Nephron progenitor cell (in vitro differentiated cells): ENCODE measurements around the gene KCNA5.
A peak's percentile ranks its signal among the peaks of the same experiment; 100 is the strongest.

Experiments used
- DNase-seq: peaks from one replicate; pipeline ENCODE4 v3.0.0; 2021
- H3K27ac Mint-ChIP-seq: 2 replicates; pipeline ENCODE4 v1.8.0; 2021; ENCODE audit warnings: mild to moderate bottlenecking, moderate library complexity, mixed read lengths
- H3K27me3 Mint-ChIP-seq: 2 replicates; pipeline ENCODE4 v1.8.0; 2021; ENCODE audit warnings: mild to moderate bottlenecking, low read depth, mixed read lengths; ENCODE audit not compliant: poor library complexity
- H3K36me3 Mint-ChIP-seq: 2 replicates; pipeline ENCODE4 v1.8.0; 2021; ENCODE audit warnings: low read depth, mixed read lengths
- H3K4me1 Mint-ChIP-seq: 2 replicates; pipeline ENCODE4 v1.8.0; 2021; ENCODE audit warnings: mixed read lengths
- H3K4me3 Mint-ChIP-seq: 2 replicates; pipeline ENCODE4 v1.8.0; 2021; ENCODE audit warnings: mild to moderate bottlenecking, moderate library complexity, mixed read lengths
- H3K9me3 Mint-ChIP-seq: 2 replicates; pipeline ENCODE4 v1.8.0; 2021; ENCODE audit warnings: mild to moderate bottlenecking, moderate library complexity, mixed read lengths
- CTCF ChIP-seq: fragments of 200-600 bp; sonication (generic); IDR thresholded peaks from 2 replicates; pipeline ENCODE4 v1.5.0; 2021; ENCODE audit warnings: antibody characterized with exemption

Gene KCNA5

GRCh38 chr12:5040368-5040767 is 3.3 kb upstream of the KCNA5 start:
- DNase-seq: no peak
- peaks cover 71% of the 10 kb centered on the region for H3K27me3 Mint-ChIP-seq
- peaks cover 4% of the 10 kb centered on the region for H3K36me3 Mint-ChIP-seq
- no peak overlapping the region for H3K4me3 Mint-ChIP-seq
- peaks cover 19% of the 10 kb centered on the region for H3K4me1 Mint-ChIP-seq
- TF ChIP-seq CTCF: no peak
- peaks cover 12% of the 10 kb centered on the region for H3K9me3 Mint-ChIP-seq
- H3K27ac Mint-ChIP-seq: no peak overlapping the region

GRCh38 chr12:5044420-5045295 is 979 bp downstream of the KCNA5 start:
- Mint-ChIP-seq H3K4me1 (peaks cover 30% of the 10 kb centered on the region), H3K4me3 (peak overlapping the region; percentile 73), H3K36me3 (peaks cover 6% of the 10 kb centered on the region), H3K9me3 (peaks cover 14% of the 10 kb centered on the region), H3K27me3 (peaks cover 87% of the 10 kb centered on the region), H3K27ac (no peak overlapping the region)
- no peak for DNase-seq
- no peak for TF ChIP-seq CTCF

- Mint-ChIP-seq H3K27ac (no peak overlapping the region), H3K27me3 (peaks cover 69% of the 10 kb centered on the region), H3K9me3 (peaks cover 14% of the 10 kb centered on the region), H3K36me3 (peaks cover 6% of the 10 kb centered on the region), H3K4me3 (no peak overlapping the region), H3K4me1 (peaks cover 32% of the 10 kb centered on the region)
- no peak for DNase-seq
- no peak for TF ChIP-seq CTCF
Measured at GRCh38 chr12:5047094-5047493, 3.4 kb downstream of the KCNA5 start.

GRCh38 chr12:5047729-5048128 is 4.0 kb downstream of the KCNA5 start:
- no peak for TF ChIP-seq CTCF
- Mint-ChIP-seq H3K36me3 (peaks cover 6% of the 10 kb centered on the region), H3K4me1 (peaks cover 32% of the 10 kb centered on the region), H3K27me3 (peaks cover 63% of the 10 kb centered on the region), H3K9me3 (peaks cover 14% of the 10 kb centered on the region), H3K27ac (no peak overlapping the region), H3K4me3 (no peak overlapping the region)
- no peak for DNase-seq

- H3K9me3 Mint-ChIP-seq: peaks cover 7% of the 10 kb centered on the region
- H3K4me3 Mint-ChIP-seq: no peak overlapping the region
- TF ChIP-seq CTCF: no peak
- no peak overlapping the region for H3K27ac Mint-ChIP-seq
- H3K36me3 Mint-ChIP-seq: peaks cover under 1% of the 10 kb centered on the region
- peaks cover 43% of the 10 kb centered on the region for H3K27me3 Mint-ChIP-seq
- peaks cover 26% of the 10 kb centered on the region for H3K4me1 Mint-ChIP-seq
- DNase-seq: no peak
Measured at GRCh38 chr12:5050542-5050941, 6.9 kb downstream of the KCNA5 start.

- no peak for DNase-seq
- no peak overlapping the region for H3K4me3 Mint-ChIP-seq
- H3K36me3 Mint-ChIP-seq: no peaks in the 10 kb centered on the region
- no peak overlapping the region for H3K27ac Mint-ChIP-seq
- peaks cover under 1% of the 10 kb centered on the region for H3K9me3 Mint-ChIP-seq
- TF ChIP-seq CTCF: no peak
- peaks cover 35% of the 10 kb centered on the region for H3K27me3 Mint-ChIP-seq
- H3K4me1 Mint-ChIP-seq: peaks cover 26% of the 10 kb centered on the region
Measured at GRCh38 chr12:5051334-5051733, 7.7 kb downstream of the KCNA5 start.
